H1 (cell line): ENCODE measurements around the gene TAMALIN. TPM values are rescaled to one million over a fixed set of nuclear protein-coding genes. Genes with fewer than 3 reads are reported as not detected.

Experiments used
- BCL11A ChIP-seq, 2 experiments: IDR thresholded peaks; one replicate each; pipeline ENCODE4 v1.6.1; 2011; ENCODE audit warnings: low read depth in 2 of 2, low read length in 2 of 2, mild to moderate bottlenecking in 2 of 2
- EZH2 ChIP-seq: fragments of 200-600 bp; sonication (generic); IDR thresholded peaks from 2 replicates; pipeline ENCODE4 v1.7.1; 2012; ENCODE audit warnings: low read depth, mild to moderate bottlenecking, moderate library complexity, low read length, inconsistent platforms; ENCODE audit not compliant: severe bottlenecking
- POLR2A ChIP-seq, 2 experiments: IDR thresholded peaks; 1 replicate in 1 of 2; 2 replicates in 1 of 2; pipeline ENCODE4 v1.6.1; 2011; ENCODE audit warnings: low read depth in 2 of 2, low read length in 2 of 2, mild to moderate bottlenecking in 2 of 2; ENCODE audit errors: control extremely low read depth in 1 of 2
- YY1 ChIP-seq: IDR thresholded peaks from 2 replicates; pipeline ENCODE4 v1.6.1; 2011; ENCODE audit warnings: low read depth, mild to moderate bottlenecking, low read length
- polyA plus RNA-seq, 7 experiments: library from polyadenylated mRNA; depleted of rRNA in 3 of 7; stranded (reverse) in 5 of 7; unstranded in 2 of 7; fragments of >200 nt in 5 of 7; fragments of 200-250 nt in 2 of 7; gene quantifications; 1 replicate in 5 of 7; 2 replicates in 1 of 7; 4 replicates in 1 of 7; pipeline versions ENCODE4 v1.2.1 to v1.2.3, GENCODE V29; 2011 to 2013; ENCODE audit warnings: missing spikeins in 2 of 7, mixed read lengths in 2 of 7
- total RNA-seq: library from RNA; stranded (reverse); fragmentation: NEBNext Ultra II Directional; extraction: Animal tissue kit (Norgen Biotek cat#: 25700); gene quantifications from 2 replicates; pipeline ENCODE4 v1.2.1, GENCODE V29; 2021

The TAMALIN gene
- total and polyA plus RNA-seq, 2 of the 8 experiments (the other 6 are each of a cell fraction or from before 2014, with no cell fraction given): 2.6 to 4.9 TPM

DNA sequence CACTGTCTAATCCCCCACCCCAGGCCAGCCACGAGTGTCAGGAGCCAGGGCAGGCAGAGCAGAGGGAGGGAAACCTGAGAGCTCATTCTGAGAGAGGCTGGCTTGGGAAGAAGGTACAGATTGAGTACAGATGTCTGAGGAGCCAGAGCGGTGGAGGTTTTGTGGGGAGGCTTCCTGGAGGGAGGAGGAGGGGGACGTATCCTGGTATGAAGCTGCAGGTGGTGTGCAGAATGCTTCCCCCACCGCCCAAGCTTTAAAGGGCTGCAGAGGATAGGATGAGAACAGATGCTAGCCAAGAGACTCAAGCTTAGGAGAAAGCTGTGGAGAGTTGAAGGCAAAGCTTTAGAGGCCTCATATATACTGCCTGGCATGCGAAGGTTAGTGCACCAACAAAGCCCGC lies 3.2 kb upstream of the TAMALIN start (continued):
- TF ChIP-seq BCL11A (IDR thresholded peaks at IDR 0.05; ENCODE audit: low read depth in 2 of 2, low read length in 2 of 2) (no peak), YY1 (no peak), POLR2A (IDR thresholded peaks at IDR 0.05; ENCODE audit: control extremely low read depth in 1 of 2, low read depth in 2 of 2, low read length in 2 of 2) (no peak), EZH2 (no peak)
